AML-193 (cell line): ENCODE results near the gene COLGALT1.

ENCODE experiments used
- DNase-seq, 2 experiments: peaks; one replicate each; lab custom pipeline; 2025; lab: John Stamatoyannopoulos, UW

The COLGALT1 gene

DNA sequence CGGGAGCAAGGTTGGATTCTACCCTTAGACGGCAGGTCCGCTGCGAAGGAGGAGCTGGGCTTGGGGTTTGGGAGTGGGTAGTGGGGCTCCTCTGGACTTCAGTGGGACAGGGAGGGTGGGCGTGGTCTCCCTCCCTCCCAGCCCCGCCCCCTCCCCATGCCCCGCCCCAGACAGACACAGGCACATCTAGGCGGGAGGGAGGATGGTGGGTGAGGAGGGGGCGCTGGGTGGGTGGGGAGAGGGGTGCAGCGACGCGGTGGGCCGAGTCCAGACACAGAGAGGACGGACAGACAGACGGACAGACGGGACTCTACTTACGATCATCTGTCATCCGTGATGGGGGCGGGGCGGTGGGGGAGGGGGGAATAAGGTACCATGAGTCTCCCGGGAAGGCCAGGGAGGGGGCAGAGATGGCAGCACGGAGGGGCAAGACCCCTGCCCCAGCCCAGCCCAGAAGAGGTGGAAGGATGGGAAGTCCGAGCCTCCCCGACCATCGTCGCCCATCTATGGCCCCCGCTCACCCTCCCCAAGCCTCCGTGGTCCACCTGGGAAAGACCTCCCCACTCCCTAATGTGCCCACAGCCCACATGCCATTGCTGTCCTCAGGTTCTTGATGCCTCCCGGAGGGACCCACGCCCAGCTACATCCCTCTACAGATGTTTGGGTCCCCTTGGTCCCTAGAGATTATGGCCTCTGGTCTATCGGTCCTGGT is 67.9 kb downstream of the COLGALT1 start:
- no peak for DNase-seq

GRCh38 chr19:17624314-17624991 is 69.0 kb downstream of the COLGALT1 start:
- DNase-seq: no peak

GRCh38 chr19:17625043-17625442 is 69.6 kb downstream of the COLGALT1 start:
- no peak for DNase-seq

- no peak for DNase-seq
These were observed 70.5 kb downstream of the COLGALT1 start for GRCh38 chr19:17625980-17626379.

DNA sequence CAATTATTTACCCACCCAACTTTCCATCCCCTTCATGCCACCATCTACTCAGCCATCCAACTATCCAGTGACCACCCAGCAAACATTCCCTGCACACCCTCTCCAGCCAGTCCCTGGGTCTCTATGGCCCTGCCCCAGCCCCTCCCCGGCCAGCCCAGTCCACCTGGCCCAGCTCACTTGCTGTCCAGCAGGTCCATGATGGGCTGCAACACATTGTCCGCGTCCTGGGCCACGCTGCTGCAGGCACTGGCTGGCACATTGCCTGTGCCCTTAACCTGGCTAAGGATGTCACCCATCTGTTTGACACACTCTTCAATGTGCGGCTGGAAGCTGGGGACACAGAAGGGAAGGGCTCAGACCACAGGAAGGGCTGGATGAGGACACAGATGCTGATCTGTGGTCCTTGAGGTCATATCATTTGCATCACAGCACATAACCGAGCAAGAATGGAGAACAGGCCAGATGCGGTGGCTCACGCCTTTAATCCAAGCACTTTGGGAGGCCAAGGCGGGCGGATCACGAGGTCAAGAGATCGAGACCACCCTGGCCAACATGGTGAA is 71.1 kb downstream of the COLGALT1 start:
- no peak for DNase-seq

GRCh38 chr19:17627161-17627560 is 71.7 kb downstream of the COLGALT1 start:
- no peak for DNase-seq

GRCh38 chr19:17627921-17628320 is 72.5 kb downstream of the COLGALT1 start:
- no peak for DNase-seq

GRCh38 chr19:17629760-17630159 is 74.3 kb downstream of the COLGALT1 start:
- no peak for DNase-seq

DNA sequence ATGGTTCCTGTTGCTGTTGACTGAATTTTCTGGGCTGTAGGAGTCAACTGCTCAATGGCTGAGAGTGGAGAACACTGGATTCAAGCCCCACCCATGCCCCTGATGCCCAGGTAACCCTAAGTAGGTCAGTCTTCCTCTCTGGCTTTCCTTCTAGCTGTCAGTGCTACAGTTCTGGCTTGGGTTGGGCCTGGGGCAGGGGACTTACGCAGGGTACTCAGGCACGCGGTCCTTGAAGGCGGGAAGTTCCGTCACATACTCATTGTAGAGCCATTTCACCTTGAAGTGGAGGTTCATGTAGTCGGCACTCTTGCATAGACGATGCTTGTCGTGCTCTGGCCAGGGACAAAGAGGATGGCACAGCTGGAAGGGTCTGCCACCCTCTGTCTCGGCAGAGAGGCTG is 77.1 kb downstream of the COLGALT1 start:
- DNase-seq: no peak
